ENCODE data around the gene KCNIP4. TPM values are rescaled to one million over a fixed set of nuclear protein-coding genes. Genes with fewer than 3 reads are reported as not detected.
A peak's percentile ranks its signal among the peaks of the same experiment; 100 is the strongest.
"Not testable (repeated sequence)": the region's sequence is repeated elsewhere in the genome, so short reads cannot be mapped to it uniquely, and the experiment has no call there.

The KCNIP4 gene
- total RNA-seq: not detected
- long read RNA-seq: 0 reads

DNA sequence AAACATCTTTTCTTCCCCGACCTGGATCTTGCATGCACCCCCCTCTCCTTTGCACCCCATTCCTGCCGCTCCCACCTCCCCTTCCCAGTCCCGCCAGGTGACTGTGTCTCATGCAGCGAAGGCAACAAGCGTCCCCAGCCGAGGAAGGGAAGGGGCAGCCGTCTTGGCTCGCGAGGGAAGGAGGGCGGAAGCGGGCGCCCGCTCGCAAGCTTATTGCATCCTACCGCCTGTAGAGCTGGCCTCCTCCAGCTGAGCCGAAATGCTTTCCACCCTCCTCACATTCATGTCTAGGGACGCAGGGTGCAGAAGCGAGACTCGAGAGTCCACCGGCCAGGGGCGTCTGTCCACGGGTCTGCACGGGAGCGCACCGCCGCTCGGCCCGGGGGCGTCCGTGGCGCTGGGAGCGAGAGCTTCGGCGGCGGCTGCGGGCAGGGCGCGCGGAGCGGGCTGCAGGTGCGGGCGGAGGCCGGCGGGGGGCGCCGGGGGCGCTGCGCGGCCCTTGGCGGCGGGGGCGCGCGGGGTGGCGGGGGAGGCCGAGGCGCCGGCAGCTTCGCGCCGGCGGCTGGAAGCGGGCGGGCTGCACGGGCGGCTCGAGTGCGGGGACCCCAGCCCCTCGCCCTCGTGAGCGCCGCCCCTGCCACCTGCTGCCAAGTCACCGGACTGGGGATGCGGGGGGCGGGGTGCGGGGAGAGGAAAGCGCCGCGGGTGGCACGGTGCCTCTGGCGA is at the start of gene KCNIP4:
Gene KCNIP4 (minus strand): TSS at position 426 of the 726 bp plus-strand sequence.
- ATAC-seq (no peak), DNase-seq (ENCODE audit: missing footprints) (peak; percentile 63)
- intact Hi-C loops (cut with DNase I): no loop called here

DNA sequence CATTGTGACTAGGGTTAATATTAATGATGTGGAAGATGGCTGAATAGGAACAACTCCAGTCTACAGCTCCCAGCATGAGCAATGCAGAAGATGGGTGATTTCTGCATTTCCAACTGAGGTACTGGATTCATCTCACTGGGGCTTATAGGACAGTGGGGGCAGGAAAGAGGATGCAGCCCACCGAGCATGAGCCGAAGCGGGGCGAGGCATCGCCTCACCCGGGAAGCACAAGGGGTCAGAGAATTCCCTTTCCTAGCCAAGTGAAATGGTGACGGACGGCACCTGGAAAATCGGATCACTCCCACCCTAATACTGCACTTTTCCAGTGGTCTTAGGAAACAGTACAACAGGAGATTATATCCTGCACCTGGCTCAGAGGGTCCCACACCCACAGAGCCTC is 48.0 kb upstream of the KCNIP4 start:
- ATAC-seq; intact Hi-C loops (cut with DNase I); DNase-seq (ENCODE audit: missing footprints): not testable (repeated sequence)

DNA sequence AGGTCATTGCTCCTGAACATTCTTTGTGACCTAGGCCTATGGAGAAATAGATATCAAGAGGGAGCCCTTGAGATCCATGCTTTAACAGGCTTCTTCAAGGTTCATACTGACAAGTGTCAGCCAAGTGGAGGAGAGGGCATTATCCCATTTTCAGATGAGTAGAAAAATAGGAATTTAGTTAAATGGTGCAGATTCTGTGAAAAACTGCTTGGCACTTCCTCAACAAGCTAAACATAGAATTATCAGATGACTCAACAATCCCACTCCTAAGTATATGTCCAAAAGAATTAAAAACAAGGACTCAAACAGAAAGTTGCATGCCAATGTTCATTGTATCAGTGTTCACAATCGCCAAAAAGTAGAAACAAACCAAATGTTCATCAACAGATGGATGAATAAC is 43.8 kb upstream of the KCNIP4 start:
- intact Hi-C loops (cut with DNase I): no loop called here
- DNase-seq (ENCODE audit: missing footprints) (no peak), ATAC-seq (no peak)

DNA sequence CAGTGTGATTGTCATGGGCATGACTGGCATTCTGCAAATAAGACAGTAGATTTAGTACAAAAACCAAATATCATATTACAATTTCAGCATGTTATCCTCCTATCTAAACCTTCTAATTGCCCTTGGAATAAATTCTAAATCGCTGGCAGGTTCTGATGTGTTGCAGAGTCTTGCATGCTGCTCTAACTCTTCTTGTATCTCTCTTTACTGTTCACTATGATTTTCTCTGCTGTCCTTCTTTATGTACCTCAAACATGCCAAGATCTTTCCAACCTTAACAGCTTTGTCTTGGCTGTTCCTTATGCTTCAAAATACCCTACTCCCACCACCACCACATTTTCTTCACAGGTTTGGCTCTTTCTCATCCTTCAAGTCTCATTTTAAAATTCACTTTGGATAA is 43.0 kb upstream of the KCNIP4 start:
- ATAC-seq (no peak), DNase-seq (ENCODE audit: missing footprints) (no peak)
- intact Hi-C loops (cut with DNase I): no loop called here

DNA sequence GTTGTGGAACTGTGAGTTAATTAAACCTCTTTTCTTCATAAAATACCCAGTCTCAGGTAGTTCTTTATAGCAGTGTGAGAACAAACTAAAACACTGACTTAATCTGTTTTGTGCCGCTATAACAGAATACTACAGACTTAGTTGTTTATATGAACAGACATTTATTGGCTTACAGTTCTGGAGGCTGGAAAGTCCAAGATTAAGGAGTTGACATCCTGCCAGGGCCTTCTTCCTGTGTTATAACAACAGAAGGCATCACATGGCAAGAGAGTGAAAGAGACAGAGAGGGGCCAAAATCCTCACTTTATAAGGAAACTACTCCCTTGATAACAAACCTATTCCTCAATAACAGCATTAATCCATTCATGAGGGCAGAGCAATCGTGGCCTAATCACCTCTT is 42.5 kb upstream of the KCNIP4 start:
- intact Hi-C loops (cut with DNase I): no loop called here

DNA sequence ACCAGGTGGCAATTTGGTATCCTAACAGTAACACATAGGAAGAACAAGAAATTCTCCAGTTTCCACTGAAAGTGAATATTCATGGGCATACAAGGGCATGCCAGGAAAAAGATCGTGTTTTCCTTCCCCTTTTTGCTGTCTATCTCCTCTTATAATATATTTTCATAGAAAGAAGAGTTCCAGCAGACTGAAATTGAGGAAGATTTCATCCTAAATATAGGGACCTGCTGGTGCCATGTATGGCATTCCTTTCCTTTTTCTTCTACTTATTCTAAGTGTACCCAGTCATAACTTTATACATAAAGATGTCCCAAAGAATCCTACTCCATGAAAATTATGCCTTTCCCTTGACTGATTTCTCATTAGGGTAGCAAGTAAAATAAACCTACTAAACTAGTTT is 40.8 kb upstream of the KCNIP4 start:
- no peak for ATAC-seq
- intact Hi-C loops (cut with DNase I): no loop called here
- DNase-seq (ENCODE audit: missing footprints): no peak

More for the DNA sequence above, 42.5 kb upstream of the KCNIP4 start:
- no peak for DNase-seq (ENCODE audit: missing footprints)
- ATAC-seq: no peak

DNA sequence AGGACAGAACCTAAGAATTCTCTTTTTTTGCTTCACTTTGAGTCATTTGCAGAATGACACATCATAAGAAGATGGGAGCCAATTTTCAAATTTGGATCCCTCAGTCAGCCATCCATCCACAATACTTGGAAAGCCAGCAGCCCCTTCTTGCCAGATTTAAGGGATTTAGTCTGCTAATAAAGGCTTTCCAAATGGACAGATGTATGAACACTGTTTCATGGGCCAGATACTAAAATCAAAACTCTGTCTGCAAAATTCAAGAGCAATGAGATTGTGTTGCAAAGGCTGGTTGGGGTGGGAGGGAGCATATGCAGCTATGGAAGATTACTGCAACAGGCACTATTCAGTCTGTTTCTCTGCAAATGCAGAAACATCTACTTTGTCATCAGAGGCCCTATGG is 37.7 kb upstream of the KCNIP4 start:
- intact Hi-C loops (cut with DNase I): no loop called here
- DNase-seq (ENCODE audit: missing footprints) (no peak), ATAC-seq (no peak)

DNA sequence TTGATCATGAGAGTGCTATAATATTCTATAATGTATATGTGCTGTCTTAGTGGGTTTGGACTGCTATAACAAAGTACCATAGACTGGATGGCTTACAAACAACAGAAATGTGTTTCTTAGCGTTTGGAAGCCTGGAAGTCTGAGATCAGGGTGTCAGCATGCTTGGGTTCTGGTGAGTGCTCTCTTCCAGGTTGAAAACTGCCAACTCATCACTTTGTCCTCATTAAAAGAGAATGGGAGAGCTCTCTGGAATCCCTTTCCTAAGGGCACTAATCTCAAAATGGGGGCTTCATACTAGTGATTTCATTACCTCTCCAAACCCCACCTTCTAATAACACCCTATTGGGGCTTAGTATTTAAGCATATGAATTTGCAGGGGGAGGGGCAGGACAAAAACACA is 33.5 kb upstream of the KCNIP4 start:
- no peak for DNase-seq (ENCODE audit: missing footprints)
- intact Hi-C loops (cut with DNase I): no loop called here
- ATAC-seq: no peak

DNA sequence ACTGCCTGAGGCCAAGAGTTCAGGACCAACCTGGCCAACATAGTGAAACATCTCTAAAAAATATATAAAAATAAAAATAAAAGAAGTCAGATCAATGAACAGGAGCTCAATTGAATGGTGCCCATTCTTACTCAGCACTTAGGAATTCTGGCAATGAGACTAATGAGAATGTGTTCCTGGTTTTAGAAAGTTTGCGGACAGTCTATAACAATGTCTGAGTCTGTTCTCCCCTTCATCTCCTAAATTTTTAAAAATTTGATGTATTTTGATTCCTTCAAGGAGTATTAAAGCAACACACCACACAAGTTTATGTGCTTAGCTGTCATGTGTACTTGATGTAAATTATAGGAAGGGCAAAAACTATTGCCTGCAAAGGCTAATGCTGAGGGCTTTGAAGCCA is 30.6 kb upstream of the KCNIP4 start:
- intact Hi-C loops (cut with DNase I): no loop called here
- no peak for DNase-seq (ENCODE audit: missing footprints)

DNA sequence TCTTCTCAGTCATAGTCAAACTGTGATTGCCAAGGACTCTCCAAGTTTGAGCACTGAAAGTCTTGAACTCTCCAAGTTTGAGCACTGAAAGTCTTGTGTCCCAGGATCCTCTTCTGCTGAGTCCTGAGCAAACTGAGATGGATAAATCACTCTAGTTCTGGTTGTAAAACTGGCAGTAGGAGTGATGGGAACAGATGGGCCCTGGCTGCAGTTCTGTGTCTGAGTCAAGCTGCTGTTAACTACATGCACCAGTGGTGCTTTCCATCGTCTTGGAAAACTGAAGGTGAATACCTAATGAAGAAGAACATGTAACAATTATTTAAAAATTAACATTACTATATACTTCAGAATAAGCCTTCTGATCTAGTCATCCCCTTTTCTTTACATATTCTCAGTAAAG is 27.6 kb upstream of the KCNIP4 start:
- DNase-seq (ENCODE audit: missing footprints) (no peak), ATAC-seq (no peak)
- intact Hi-C loops (cut with DNase I): no loop called here

More for the DNA sequence above, 30.6 kb upstream of the KCNIP4 start:
- no peak for ATAC-seq

DNA sequence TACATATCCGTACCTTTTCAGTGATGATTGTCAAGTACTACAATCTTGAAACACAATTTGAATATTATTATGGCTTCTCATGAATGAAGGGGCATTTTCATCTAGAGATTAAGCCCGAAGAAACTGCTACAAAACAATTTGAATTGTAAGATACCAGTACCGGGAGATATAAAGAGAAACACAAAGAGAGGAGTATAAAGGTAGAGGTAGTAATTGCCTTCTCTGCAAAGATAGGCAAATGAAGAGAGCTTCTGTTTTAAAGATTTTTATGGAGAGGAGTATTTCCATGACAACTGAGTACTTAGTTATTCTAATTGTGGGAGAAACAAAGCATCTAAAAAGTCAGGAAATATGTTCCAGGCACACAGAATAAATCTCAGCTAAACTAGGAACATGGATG is 25.3 kb upstream of the KCNIP4 start:
- DNase-seq (ENCODE audit: missing footprints): no peak
- intact Hi-C loops (cut with DNase I): no loop called here
- no peak for ATAC-seq

DNA sequence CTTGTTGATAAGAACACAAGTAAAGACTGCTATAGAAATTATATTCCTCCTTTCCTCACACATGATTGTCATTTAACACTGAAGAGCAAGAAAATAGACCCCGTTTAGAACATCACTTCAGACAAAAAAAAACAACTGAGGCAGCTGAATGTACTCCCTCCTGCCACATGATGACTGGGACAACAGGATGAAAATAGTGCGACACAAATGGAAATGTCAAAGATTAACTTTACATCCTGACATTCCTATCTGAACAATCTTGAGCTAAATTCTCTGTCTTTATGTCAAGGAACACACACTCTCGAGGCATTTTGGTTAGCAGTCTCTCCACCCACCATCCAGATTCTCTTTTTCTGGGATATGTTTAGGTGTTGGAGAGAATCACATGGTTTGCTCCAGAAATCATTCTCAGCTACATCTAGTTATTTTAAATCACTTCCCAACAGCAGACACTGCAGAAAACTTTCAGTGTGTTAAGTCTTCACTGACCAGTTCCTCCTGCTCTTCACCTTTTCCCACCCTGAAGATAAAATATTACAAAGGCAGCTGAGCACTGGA is 16.3 kb upstream of the KCNIP4 start:
- intact Hi-C loops (cut with DNase I): no loop called here
- no peak for ATAC-seq
- DNase-seq (ENCODE audit: missing footprints): no peak

DNA sequence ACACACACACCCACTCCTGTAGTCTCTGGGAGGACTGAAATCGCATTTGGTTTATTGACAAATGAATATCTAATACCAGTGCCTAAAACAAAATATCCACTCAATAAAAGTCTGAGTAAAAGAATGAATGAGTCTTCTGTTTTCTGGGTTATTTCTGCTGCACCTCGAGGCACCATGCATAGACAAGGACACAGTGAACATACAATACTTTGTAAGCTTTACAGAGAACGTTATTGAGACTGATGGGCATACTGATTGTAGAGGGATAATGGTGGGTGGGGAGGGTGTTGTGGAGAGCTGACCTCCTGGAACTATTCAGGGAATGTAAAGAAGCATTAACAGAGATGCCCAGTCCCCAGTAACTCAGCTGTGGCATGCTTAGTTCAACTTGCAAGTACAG is 14.1 kb upstream of the KCNIP4 start:
- intact Hi-C loops (cut with DNase I): no loop called here
- DNase-seq (ENCODE audit: missing footprints): no peak
- ATAC-seq: no peak

DNA sequence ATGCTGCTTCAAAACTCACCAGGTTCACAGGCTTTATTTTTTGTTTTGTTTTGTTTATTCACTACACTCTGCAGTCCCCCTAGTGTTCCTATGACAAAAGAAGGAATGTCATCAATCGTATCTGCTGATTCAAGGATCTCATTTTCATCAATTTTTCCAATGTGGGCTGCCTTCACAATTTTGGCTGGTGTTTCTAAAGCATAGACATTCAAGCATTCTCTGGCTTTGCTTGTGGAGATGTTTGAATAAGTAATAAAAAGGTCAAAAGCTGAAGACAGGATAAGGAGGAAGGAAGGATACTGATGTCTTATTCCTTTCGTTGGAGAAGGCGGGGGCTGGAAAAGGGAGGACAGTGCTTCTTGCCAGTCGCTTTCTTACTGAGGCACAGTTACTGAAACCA is 12.2 kb upstream of the KCNIP4 start:
- no peak for DNase-seq (ENCODE audit: missing footprints)
- intact Hi-C loops (cut with DNase I): no loop called here
- ATAC-seq: no peak

DNA sequence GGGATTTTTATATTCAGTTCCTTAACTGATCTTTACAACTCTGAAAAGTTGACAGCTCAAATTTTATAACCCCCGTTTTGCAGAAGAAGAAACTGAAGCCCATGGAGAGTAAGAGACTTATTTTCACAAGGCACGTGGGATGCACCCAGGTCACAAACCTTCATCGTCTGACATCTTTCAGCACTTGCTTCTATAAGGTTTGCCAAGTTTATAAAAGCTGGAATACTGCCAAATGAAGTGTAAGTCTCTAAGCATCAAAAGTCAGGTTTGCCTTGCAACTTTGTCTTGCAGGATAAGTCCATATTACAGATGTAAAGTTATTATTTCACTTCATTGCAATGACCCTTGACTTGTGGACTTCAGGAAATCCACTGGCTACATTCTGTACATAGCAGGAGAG is 6.3 kb upstream of the KCNIP4 start:
- no peak for DNase-seq (ENCODE audit: missing footprints)
- intact Hi-C loops (cut with DNase I): no loop called here
- no peak for ATAC-seq

DNA sequence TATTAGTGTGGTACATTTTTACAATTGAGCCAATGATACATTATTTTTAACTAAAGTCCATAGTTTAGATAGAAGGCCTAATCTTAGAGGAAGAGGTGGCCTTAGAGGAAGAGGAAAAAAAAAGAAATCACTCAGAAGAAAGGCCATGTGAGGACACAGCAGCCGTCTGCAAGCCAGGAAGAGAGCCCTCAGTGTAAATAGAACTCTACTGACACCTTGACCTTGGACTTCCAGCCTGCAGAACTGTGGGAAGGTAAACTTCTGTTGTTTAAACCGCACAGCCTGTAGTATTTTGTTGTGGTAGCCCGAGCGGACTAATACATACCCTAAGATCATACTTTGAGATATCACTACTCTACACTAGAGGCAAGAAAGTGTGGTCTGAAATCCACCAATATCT is 5.1 kb upstream of the KCNIP4 start:
- intact Hi-C loops (cut with DNase I): no loop called here
- no peak for ATAC-seq
- DNase-seq (ENCODE audit: missing footprints): no peak

DNA sequence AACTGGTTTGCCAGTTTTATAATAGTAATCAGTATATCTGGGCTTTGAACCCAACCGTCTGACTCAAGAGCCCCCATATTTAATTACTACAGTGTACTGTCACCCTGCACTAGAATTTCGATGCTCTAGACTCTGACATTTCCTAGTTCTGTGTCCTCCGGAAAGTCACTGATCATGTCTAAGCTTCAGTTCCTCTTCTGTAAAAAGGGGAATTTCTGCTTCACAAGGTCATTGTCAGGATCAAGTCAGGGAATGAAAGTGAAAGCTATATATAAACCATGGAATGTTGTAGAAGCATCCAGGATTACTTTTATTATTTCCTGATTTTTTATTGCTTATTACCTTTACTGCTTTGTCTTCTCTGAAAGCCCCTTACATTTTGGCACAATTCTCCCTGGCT is 4.0 kb upstream of the KCNIP4 start:
- DNase-seq (ENCODE audit: missing footprints) (no peak), ATAC-seq (no peak)
- intact Hi-C loops (cut with DNase I): no loop called here

DNA sequence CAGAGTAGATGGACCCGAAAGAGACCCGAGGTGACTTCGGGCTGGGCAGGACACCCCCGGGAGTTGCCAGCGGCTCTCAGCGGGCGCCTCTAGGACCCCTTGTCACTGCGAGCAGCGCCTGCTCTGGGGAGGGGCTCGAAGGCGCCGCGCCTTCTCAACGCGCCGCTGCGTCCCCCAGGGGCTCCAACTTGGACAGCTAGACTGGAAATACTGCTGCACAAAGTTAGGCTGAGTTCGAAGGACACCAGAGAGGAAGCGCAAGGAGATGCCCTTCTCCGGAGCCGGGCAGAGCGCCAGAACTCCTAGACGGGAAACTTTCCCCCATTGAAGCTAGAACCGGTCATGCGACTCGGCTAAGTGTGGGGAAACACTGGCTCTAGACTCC is 493 bp upstream of the KCNIP4 start:
- intact Hi-C loops (cut with DNase I): no loop called here
- DNase-seq (ENCODE audit: missing footprints) (peak; percentile 61), ATAC-seq (no peak)

DNA sequence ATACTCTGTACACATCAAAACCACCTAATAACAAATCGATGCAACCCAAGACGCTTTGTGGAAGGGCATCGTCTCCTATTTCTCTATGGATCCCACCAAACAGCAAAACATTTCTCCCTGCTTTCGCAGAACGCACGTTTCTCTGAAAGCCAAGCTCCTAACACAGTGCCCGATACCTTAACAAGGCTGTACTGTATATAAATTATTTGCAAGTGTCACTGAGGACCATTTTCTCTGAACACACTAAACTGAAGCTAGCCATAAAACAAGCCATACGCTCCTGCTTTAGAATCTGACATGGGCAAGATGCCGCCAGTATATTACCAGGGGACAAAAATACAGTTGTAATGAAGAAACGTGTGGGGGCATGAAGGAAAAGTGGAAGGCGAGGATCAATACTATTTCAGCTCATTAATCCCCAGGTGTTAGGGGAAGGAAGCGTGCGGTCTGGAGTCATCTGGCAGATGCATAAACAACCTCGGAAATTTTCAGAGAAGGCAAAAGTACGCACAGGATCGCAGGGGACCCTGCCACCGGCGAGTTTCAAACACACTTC is 703 bp downstream of the KCNIP4 start:
- intact Hi-C loops (cut with DNase I): no loop called here
- ATAC-seq (no peak), DNase-seq (ENCODE audit: missing footprints) (no peak)

DNA sequence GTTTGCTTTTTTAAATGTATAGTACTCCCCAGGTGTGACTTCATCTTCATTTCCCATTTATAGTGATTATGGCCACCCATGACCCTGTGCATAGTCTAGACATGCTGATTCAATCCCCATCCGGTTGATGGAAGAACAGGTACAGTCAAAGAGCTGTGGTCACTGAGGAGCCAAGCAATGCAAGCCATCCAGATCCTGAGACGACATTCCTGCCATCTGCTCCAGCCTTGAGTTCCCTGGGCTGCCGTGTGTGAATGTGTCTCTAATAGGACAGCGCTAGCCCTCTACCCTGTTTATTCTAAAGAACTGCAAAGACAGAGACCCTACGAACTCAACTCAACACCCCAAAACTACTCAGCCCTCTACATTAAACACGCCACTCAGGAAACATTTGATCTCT is 1.7 kb downstream of the KCNIP4 start:
- DNase-seq (ENCODE audit: missing footprints) (no peak), ATAC-seq (no peak)
- intact Hi-C loops (cut with DNase I): no loop called here

Data from Right ventricle myocardium inferior (tissue), 1 donor.